GM12892 (cell line): ENCODE measurements around the gene NRXN3.

Experiments
- POLR2A ChIP-seq: IDR thresholded peaks from 2 replicates; pipeline ENCODE4 v1.6.1; 2011; ENCODE audit warnings: low read depth, low read length, control low read depth
- POLR2AphosphoS5 ChIP-seq: IDR thresholded peaks from 2 replicates; pipeline ENCODE4 v1.6.1; 2011; ENCODE audit warnings: low read depth, low read length, control low read depth
- TAF1 ChIP-seq: IDR thresholded peaks from 2 replicates; pipeline ENCODE4 v1.6.1; 2011; ENCODE audit warnings: low read depth, mild to moderate bottlenecking, control low read depth, low read length, borderline replicate concordance

DNA sequence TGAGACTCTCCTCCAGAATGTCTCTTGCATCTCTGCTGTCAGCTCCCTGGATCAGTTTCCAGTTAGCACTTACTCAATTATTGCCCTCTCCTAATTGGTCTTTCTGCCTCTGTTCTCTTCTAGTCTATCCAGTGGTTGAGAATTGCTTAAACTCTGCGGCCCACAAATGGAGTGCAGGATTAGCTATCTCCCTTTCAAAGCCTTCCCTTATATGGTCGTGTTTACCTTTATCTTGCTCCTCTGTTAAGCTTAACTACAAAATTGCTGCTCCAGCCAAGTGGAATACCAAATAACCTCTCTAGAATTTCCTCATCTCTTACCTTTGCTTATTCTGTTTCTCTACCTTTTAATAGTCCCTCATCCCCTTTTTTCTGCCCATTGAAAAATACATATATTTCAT lies 132.7 kb downstream of the NRXN3 start:
- TF ChIP-seq TAF1 (no peak), POLR2A (no peak), POLR2AphosphoS5 (no peak)
